Cardiac atrium fibroblast (primary cell): ENCODE data around the gene GPATCH3. TPM values are rescaled to one million over a fixed set of nuclear protein-coding genes. Genes with fewer than 3 reads are reported as not detected.

ENCODE experiments used
- total RNA-seq: library from RNA; depleted of rRNA; stranded (reverse); fragments of >200 nt; gene quantifications from 2 replicates; pipeline ENCODE4 v1.2.3, GENCODE V29; 2015

GPATCH3 gene
- total RNA-seq: 3.1 and 6.0 TPM in 2 replicates

GRCh38 chr1:26900001-26900814 lies at the start of gene GPATCH3:
GPATCH3 (minus strand) TSS chr1:26900467; CDS start chr1:26900442, 25 bp downstream.

GRCh38 chr1:26921540-26922430 lies 21.5 kb upstream of the GPATCH3 start, which contains the start of gene NUDC:
NUDC (plus strand) TSS chr1:26921743; CDS start chr1:26921849, 106 bp downstream.

GRCh38 chr1:26913754-26914619 lies 13.7 kb upstream of the GPATCH3 start, which contains the start of gene NR0B2:
NR0B2 (minus strand) TSS chr1:26913975; CDS start chr1:26913940, 35 bp downstream.

GRCh38 chr1:26889551-26890466 lies 10.5 kb downstream of the GPATCH3 start, which contains the start of gene GPN2:
GPN2 (minus strand) TSS chr1:26890283; CDS start chr1:26890096, 187 bp downstream.

GRCh38 chr1:26862781-26863684 lies 37.2 kb downstream of the GPATCH3 start, which contains the start of gene SFN:
SFN (plus strand) TSS chr1:26863149; CDS start chr1:26863213, 64 bp downstream.

Other genes starting within 250 kb of the GPATCH3 start
- gene ARID1A, start 204.5 kb downstream of the GPATCH3 start, total RNA-seq: 16.2 and 18.1 TPM in 2 replicates
- gene PIGV, start 112.5 kb downstream of the GPATCH3 start, total RNA-seq: 8.7 and 16.2 TPM in 2 replicates
- gene ZDHHC18, start 73.8 kb downstream of the GPATCH3 start, total RNA-seq: 7.6 and 13.3 TPM in 2 replicates
- not detected in 2 replicates for gene SFN, start 37.3 kb downstream of the GPATCH3 start, total RNA-seq
- 6.7 and 8.3 TPM in 2 replicates for gene GPN2, start 10.2 kb downstream of the GPATCH3 start, total RNA-seq
- gene NR0B2, start 13.5 kb upstream of the GPATCH3 start, total RNA-seq: not detected in 2 replicates
- 45.5 and 49.8 TPM in 2 replicates for gene NUDC, start 21.3 kb upstream of the GPATCH3 start, total RNA-seq
- gene KDF1, start 60.0 kb upstream of the GPATCH3 start, total RNA-seq: not detected in 2 replicates
- 52.8 and 116 TPM in 2 replicates for gene TRNP1, start 93.2 kb upstream of the GPATCH3 start, total RNA-seq
- gene TENT5B, start 112.4 kb upstream of the GPATCH3 start, total RNA-seq: 13.8 and 27.4 TPM in 2 replicates